Stimulated activated naive CD8-positive, alpha-beta T cell treated with anti-CD3 and anti-CD28 coated beads, Interleukin-15, Interleukin-2, amounts not matched to agents 100 U/mL and 50 U/mL, for 24 hours (primary cell): Measurements from ENCODE around the gene TTC22.

Experiments used
- ATAC-seq: fragments of 150-1000 bp; cut with Tn5 transposase; one replicate; pipeline ENCODE4 v1.10.0; 2021
- DNase-seq: peaks from one replicate; pipeline ENCODE4 v3.0.0; 2021

The TTC22 gene

DNA sequence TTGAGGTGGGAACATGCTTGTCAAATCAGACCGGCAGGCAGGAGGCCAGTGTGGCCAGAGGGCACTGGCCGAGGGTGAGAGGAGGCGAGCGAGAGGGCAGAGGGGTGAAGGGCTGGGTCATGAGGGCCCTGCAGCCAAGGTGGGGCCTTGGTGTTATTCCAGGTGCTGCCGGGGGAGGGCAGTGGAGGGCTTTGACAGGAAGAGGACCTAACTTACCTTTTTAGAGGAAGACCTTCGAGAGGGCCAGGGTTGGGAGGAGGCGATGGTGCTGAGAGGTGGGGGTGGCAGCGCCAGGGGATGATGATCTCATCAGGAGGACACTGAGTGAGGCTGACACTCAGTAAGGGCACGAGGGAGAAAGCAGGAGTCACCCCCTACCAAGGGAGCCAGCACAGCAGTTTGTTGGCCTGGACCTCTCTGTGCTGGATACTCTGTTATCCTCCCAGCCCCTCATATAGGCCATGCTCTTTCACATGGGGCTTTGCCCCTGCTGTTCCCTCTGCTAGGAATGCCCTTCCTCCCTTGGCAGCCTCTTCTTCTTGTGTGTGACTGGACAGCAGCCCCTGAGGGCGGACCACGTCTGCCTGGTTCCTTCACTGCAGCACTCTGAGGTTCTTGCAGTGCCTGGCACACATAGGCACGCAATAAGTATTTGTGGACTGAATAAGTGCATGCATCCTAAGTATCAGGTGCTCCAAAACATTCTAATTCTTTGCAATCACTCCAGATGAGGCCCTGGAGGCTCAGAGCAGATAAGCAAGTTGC lies 7.5 kb upstream of the TTC22 start:
- ATAC-seq, result no peak
- DNase-seq, result no peak

DNA sequence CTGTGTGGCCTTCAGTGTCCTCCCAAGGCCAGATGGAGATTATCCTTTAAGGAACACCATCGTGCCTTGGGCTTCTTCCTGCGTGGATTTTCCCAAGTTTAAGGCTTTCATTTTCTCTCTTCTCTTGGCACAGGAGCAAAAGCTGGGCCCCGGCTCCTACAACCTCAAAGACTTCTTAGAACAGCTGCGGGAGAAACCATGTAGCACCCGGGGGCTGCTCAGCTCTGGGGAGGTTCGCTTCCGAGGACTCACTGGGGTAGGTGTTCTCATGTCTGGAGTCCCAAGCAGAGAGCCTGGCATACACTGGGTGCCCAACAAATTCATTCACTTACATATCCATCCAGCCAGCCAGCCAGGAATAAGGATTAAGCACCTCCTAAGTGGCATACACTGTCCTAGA lies 6.6 kb upstream of the TTC22 start:
- ATAC-seq, result no peak

DNA sequence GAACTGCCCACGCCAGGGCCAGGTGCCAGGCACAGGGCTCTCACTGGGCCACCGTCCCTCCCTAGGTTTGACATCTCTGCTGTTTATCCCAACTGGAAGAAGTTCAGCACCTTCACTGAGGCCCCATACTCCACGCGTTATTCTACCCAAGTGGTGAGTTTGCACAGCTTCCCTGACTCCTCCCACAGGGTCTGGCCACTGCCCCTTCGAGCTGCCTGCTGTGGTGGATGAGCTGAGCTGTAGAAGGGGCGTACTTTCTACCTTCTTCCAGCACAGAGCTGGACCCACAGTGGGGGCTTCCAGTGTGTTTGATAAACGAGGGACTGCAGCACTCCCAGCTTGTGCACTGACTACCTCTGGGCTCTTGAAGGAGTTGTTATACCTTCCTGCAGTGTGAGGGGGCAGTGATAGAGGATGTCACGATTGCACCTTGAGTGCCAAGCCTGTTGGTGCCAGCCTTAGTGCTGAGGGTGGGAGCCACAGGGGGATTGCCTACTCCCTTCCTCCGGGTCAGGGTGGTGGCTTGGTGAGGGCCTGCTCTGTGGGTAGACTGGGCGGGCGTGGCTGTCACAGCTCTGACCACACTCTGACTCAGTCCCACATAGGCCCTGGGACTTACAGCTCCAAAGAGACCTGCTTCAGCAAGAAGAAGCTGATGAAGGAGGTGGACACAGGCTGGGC lies 5.9 kb upstream of the TTC22 start:
- DNase-seq (peak; percentile 38), ATAC-seq (peak; percentile 56)

More for the DNA sequence above, 6.6 kb upstream of the TTC22 start:
- no peak for DNase-seq

DNA sequence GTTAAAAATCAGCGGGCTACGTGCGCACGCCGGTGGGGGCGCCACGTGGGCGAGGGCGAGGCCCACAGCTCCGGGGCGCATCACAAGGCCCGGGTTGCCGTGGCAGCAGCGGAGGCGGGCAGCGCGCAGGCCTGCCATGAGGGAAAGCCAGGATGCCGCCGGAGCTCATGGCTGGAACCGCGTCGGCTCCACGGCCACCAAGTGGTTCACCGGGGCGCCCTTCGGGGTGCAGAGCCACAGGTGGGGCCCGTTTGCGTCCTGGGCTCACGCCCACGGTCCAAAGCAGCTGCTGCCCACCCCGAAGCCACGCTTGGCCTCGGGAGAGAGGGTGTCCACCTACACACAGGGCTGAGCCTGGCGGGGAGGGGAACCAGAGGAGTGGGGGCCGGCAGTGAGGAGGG lies 4.9 kb upstream of the TTC22 start:
- no peak for ATAC-seq
- DNase-seq, result no peak

DNA sequence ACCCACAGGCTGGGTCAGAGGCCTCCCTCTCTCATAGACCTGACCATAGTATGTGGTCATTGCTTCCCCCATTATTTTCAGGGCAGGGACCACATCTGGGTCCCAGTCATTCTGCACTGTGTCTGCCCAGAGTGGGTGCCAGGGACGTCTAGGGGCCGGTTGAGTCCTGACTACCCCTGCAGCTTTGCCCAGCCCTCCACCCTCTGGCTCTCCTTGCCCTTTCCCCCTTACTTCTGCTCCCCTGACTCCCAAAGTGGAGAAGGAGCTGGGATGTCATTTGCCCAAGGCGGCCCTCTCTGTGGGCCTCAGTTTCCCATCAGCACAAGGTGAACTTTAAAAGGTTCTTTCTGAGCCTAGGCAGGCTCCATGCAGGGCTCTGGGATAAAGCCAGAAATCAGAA lies 4.3 kb upstream of the TTC22 start:
- DNase-seq (no peak), ATAC-seq (no peak)

DNA sequence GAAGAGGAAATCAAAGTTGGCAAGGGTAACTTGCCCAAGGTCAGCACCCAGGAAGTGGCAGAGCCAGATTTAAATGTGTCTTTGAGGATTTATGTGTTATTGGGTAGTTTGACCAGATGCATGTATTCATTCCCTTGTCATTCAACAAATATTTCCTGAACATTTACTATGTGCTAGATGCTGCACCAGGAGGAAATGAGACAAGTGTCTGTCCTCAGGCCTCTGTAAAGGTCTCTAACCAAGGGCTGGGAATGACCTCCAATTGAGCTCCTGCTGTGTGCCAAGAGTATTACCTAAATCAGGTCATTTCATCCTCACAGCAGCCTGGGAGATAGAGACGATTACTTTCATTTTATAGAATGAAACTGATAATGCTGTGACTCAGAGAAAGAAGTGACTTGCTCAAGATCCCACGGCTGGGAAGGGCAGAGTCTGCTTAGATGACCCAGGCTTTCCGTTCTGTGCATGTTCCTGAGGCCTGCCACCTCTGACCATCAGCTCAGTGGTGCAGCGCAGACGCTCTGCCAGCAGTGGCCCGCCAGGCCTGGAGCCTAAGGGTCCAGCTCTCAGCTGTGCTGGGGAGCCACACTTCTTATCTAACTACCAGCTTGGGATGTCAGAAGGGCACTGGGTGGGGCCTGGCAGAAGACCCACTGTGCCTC lies 3.5 kb upstream of the TTC22 start:
- DNase-seq (peak; percentile 46), ATAC-seq (peak; percentile 62)

DNA sequence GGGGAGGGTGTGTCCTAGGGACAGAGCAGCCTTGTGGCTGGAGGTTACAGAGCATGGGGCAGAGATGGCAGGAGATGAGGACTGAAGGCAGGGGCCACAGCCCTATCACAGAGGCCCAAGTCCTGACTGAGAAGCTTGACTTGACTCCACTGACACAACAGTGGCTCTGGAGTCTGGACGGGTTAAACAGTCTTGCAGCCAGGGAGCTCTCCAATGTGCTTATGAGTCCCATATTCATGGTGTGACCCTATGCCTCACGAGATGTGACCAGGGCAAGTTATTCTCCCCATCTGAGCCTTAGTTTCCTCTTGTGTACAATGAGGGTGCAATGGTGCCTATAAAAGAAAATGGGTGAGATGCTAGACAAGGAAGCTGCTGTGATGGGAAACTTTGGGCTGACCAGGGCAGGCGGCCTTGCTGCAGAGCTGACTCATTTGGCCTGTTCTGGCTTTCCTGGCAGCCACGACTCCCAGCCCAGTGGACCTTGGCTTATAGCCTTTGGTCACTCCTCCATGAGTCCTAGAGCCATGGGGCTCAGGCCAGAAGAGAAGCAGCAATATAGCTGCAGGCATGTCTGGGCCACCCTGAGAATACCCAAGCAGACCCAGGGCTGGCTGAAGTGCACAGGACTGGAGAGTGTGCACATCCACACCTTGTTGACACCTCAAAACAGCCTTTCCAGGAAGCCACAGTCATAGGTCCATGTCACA lies 2.8 kb upstream of the TTC22 start:
- ATAC-seq, result no peak
- DNase-seq, result no peak

DNA sequence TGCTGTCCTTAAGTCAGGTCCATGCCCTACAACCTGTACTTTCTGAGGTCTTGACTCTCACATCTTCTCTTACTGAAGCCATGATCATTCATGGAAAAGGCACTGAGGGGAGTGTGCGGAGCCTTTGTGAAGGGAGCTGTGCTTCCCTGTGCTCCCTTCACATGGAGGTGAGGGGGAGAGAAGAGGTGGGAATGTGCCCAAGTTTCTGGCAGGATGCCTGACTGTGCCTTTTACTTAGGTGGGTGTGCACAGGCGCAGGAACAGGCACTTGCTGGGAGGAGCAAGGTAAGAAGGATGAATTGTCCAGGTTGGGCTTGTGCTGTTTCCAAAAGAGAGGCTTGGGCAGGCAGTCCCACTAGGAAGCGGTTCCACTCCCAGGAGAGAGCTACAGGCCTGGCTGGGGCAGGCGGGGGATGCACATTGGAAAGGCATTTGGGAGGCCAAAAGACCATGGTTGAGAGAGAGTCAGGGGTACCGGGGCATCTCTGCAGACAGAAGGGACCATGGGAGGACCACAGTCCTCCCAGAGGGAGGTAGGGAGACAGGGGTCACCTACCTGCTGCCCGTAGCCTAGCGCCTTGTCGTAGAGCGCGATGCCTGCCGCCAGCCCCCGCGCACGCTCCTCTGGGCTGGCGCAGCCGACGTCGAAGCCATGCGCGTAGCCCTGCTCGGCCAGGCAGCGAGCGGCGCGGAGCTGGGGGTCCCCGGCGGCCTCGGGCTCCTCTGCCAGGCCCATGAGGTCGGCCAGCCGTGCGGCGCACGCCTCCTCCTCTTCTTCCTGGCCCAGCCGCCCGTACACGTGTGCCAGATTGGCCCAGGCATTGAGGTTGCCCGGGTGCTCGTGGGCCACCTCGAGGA lies 853 bp downstream of the TTC22 start:
- ATAC-seq (no peak), DNase-seq (no peak)

DNA sequence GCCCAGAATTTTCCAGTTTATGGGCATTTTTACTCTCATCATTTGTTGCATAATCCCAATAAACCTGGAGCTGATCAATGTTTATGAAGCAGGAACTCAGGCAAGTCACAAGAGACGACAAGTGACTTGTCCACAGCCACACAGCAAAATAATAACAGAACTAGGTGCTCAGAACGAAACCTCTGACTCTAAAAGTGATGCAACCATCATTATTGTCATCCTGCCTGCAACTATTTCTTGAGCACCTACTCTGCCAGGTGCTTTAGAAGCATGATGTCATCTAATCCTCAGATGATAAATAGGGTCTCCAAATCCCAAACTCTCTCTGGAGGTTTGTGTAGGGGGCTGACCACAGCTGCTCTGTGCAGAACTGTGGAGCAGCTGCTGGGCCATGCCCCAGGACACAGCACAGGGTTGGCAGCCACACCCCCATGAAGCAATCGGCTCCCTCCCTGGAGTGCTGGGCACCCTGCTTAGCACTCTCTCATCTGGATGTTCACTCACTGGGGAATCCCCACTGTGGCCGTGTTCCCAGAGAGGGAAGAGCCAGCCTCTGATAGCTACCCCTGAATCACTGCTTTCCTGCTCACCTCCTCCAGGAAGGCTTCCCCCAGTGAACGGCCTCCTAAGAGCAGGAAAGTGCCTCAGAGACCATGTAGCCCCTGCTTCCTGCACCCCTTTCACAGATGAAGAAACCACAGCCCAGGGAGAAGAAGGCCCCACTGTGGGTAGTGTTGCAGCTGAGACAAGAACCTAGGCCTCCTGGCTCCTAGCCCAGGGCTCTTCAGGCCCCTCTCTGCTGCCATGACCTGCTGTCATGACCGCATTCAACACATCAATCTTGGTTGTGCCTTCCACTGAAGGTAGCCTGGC lies 2.1 kb downstream of the TTC22 start:
- ATAC-seq (peak; percentile 58), DNase-seq (peak; percentile 50)

DNA sequence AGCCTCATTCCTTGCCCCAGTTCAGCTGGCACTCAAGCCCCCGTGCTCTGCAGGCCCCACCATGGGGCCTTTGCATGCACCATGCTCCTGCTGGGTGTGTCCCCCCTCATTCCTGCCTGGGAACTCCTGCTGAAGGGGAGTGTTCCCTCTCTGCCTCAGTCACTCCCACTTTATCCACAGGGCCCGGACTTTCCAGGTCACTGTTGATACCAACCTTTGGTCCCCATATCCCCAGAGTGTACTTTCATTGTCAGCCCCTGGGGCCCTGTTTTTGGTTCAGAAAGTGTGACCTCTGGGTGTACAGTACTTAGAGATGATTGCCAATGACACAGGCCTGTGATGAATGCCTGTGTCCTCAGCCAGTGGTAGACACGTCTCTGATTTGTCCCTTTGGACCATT lies 2.9 kb downstream of the TTC22 start:
- ATAC-seq, result no peak
- no peak for DNase-seq

DNA sequence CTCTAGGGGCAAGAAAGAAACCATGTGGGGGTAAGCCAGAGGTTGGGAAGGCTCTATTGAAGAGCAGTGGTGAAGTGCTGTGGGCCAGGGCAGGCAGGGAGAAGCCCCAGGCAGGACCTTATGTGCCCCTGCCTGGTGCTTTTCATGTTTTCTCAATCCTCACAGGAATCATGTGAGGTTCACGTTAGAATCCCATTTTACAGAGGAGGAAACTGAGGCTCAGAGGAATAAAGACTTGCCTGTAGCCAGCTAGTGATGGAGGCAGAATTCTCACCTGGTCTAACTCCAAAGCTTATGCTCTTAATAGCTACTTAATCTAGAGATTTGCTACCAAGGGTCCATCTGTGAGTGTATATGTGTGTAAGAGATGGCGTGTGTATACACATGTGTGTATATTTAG lies 4.2 kb downstream of the TTC22 start:
- no peak for DNase-seq
- no peak for ATAC-seq

DNA sequence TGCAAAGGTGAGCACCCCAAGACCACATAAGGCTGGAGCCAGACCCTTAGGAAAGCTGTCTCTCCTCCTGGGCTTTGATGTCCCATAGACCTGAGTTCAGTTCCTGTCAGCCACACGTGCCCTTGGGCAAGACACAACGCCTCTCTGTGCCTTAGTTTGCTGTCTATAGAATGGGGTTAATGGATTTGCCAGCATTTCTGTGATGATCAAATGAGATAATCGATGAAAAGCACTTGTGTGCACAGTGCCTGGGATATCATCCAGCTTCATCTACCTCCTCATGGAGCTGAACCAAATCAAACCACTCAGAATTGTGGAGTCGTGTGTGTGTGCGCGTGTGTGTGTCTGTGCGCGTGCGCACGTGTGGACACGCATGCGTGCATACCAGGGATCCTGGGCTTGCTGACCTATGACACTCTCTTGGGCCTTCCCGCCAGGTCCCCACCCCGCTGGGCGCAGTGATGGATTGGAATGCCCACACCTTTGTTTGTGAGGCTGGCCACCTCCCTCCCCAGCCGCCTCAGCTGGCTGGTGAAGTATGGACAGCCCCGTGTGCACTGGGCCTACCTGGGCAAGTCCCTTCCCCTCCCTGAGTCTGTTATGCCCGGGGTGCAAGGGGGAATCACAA lies 5.2 kb downstream of the TTC22 start:
- DNase-seq, result no peak
- no peak for ATAC-seq

DNA sequence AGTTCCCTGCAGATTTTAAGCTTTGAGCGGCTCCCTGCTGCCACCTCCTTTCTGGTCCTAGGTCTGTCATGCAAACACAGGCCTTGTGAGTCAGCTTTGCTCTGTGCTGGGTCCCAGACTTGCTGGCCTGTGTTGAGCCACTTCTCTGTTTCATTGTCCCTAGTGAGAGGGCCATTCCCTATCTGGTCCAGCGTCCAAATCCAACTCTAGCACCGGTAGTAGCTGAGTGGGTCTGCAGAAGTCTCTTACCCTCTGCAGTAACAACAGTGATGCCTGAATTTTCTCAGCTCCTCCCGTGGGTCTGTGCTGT lies 5.8 kb downstream of the TTC22 start:
- no peak for DNase-seq
- ATAC-seq, result no peak

DNA sequence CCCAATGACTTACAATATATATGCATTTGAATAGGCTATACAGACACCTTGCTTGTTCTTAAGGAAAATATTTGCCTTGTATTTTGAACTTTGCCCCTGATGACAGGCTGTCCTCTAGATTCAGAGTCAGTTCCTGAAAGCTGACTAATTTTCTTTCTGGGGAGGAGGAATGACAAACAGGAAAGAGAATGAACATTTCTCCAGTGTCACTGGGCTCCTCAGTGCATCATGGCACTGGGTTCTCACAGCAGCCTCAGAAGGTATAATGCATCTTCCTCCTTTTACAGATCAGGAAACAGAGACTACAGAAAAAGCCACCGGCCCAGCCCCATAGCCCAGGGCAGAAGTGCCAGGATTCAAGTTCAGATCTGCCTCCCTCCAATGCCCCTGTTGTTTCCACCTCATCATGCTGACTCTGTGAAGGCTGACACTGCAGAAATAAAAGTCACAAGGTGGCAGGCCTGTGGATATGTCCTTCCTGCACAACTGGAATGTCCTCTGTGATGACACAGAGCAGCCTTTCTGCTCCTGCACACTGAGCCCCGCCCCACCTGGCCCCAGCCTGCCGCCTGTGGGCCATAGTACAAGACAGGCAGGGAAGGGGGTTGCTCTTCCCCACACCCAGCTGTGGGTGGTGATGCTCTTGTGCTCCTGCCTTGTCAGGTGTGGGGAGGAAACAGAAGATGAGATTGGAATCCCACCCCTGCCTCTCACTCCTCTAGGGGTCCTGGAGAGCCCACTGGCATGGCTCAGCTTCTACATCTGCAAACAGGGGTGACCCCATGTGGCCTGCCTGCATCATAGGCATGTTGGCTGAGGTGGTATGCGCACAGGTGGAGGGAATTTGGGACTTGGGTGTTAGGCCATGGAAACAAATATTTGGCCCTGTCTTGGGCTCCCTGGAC lies 6.4 kb downstream of the TTC22 start:
- ATAC-seq (no peak), DNase-seq (no peak)

DNA sequence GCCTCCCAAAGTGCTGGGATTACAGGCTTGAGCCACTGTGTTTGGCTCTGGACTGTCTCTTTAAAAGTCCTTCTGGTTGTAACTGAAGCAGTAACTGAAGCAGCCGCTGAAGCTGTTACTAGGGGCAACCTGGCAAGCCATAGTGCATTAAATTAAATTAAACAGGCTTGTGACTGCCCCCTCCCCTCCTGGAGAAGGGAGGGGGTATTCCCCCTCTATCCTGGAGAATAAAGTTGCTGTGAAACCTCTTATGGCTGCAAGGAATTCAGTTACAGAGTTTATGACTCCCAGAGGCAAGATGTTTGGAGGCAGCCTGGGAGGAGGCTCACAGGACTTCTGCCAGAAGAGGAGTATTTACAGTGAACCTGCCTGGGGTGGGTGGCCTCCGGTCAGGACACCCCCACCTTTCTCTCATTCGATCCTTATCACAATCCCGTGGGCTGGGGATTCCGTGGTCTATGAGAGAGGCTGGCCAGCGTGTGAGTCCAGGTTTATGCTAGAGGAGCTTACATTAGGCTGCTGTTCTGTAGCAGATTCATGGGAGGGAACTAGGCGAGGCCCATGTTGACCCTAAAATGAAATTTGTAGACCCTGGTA lies 8.3 kb downstream of the TTC22 start:
- ATAC-seq (no peak), DNase-seq (no peak)

DNA sequence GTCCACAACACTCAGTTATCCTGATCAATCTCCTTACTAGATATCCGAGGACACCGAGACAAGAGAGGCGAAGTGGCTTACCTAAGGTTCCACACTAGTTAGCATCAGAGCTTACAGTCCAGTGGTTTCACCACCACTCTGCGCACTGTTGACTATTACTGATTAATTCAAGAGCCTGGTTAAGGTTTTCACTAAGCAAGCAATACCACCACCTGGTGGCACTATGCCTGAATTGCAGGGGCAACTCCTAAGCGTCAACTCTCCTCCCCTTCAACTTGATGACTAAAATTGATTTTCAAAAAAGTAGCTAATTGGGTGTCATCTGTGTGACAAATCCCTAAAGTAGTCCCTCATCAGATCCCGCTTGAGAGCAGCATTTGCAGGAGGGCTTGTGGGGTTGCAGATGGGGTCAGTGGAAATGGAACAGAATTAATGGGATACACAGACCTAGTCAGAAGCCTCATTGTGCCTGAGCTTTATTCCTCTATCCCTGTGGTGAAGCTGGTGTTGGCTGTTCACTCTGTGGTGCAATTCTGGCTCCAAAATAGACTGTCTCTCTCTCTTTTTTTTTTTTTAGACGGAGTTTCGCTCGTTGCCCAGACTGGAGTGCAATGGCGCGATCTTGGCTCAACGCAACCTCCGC lies 9.1 kb downstream of the TTC22 start:
- DNase-seq, result peak; percentile 71
- ATAC-seq, result peak; percentile 38

DNA sequence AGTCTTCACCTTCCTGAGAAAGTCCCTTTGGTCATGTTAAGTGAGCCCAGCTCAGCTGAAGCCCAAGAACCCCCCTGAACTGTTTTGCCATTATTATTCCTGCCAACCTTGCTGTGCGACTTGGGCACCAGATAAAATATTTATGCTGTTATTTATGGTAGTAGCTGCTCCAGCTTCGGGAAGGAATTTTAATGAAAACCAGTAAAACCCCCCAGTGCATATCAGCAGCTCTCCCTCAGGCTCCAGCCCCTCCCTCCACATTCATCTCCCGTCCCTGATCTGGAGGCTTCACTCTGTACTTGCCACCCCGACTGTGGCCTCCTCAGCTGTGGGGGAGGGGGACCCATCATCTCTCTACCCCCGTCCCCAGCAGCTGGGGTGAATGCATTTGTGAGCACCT lies 12.7 kb downstream of the TTC22 start:
- DNase-seq (no peak), ATAC-seq (no peak)

DNA sequence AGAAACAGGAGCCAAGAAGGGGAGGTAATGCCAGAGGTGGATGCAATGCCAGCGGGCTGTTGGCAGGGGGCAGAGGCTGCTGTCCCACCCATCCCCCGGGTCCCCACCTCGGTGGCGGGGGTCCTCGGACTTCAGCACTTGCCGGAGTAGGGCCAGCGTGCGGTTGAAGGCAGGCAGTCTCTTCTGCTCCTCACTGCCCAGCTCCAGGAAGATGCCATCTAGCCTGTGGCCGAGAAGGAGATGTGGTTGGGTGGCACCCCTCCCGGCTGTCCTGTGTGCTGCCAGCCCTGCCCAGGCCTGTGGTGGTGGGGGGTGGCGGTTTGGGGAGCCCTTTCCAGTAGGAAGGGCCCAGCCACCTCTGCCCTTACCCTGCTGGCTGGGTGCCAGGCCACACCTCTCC lies 13.5 kb downstream of the TTC22 start:
- ATAC-seq (no peak), DNase-seq (no peak)

DNA sequence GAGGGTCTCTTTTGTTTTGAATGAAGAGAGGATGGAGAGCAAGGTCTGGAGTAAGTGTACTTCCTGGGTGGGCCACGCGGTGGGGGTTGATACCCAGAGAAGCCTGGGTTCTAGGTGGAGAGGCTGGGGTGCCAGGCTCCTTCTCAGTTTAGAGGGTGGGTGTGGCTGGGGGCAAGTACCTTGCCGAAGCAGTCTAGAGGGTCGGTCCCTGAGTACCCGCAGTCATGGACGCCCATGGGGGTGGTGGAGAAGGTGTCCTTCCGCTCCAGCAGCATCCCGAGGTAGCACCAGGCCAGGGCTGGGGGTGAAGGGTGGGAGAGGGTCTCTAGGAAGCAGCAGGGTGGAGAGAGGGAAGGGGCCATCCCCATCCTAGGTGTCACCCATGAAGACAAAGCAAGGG lies 14.3 kb downstream of the TTC22 start:
- no peak for ATAC-seq

More for the DNA sequence above, 14.3 kb downstream of the TTC22 start:
- no peak for DNase-seq
